ENCODE data around the gene SPINDOC.

DNA sequence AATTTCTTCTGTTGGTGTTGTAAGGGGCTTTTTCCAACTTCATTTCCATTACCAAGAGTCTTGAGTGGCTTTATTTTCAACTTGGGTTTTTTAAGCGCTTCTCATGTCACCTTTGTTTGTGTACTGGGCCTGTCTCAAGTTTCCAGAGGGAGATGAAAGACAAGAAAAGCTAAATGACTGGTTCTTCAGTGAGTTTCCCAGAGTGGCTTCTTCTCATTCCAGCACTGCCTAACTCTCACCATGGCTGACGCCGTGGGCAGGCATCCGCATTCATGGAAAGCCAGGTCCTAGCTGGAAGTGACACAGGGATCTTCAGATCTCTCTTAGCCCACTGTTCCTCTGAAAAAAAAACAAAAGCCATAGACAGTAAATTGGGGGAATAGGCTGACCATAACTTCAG is 54.3 kb downstream of the SPINDOC start:
- no peak for TF ChIP-seq EP300 (IDR thresholded peaks at IDR 0.05)
- TF ChIP-seq, protein P1, sequence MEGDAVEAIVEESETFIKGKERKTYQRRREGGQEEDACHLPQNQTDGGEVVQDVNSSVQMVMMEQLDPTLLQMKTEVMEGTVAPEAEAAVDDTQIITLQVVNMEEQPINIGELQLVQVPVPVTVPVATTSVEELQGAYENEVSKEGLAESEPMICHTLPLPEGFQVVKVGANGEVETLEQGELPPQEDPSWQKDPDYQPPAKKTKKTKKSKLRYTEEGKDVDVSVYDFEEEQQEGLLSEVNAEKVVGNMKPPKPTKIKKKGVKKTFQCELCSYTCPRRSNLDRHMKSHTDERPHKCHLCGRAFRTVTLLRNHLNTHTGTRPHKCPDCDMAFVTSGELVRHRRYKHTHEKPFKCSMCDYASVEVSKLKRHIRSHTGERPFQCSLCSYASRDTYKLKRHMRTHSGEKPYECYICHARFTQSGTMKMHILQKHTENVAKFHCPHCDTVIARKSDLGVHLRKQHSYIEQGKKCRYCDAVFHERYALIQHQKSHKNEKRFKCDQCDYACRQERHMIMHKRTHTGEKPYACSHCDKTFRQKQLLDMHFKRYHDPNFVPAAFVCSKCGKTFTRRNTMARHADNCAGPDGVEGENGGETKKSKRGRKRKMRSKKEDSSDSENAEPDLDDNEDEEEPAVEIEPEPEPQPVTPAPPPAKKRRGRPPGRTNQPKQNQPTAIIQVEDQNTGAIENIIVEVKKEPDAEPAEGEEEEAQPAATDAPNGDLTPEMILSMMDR (IDR thresholded peaks at IDR 0.05) = no peak
